KMS-11 (cell line): ENCODE data around the gene SLC30A1.

ENCODE experiments used
- H2AFZ ChIP-seq: fragments of 200-600 bp; sonication (generic); 2 replicates; pipeline ENCODE4 v1.6.1; 2016; ENCODE audit warnings: antibody characterized with exemption, mixed run types, low read depth
- H3K27ac ChIP-seq: fragments of 200-600 bp; sonication (generic); 2 replicates; pipeline ENCODE4 v1.6.1; 2016; ENCODE audit warnings: mild to moderate bottlenecking, mixed run types
- H3K27me3 ChIP-seq: fragments of 200-600 bp; sonication (generic); 2 replicates; pipeline ENCODE4 v1.6.1; 2017; ENCODE audit warnings: mild to moderate bottlenecking, low read depth, mixed run types, moderate library complexity; ENCODE audit not compliant: insufficient read depth
- H3K36me3 ChIP-seq: fragments of 200-600 bp; sonication (generic); 2 replicates; pipeline ENCODE4 v1.6.1; 2017; ENCODE audit warnings: mild to moderate bottlenecking, mixed run types; ENCODE audit not compliant: insufficient read depth
- H3K4me1 ChIP-seq: fragments of 200-600 bp; sonication (generic); 2 replicates; pipeline ENCODE4 v1.6.1; 2016; ENCODE audit warnings: mild to moderate bottlenecking, low read depth, mixed run types; ENCODE audit not compliant: poor library complexity, severe bottlenecking
- H3K4me2 ChIP-seq: fragments of 200-600 bp; sonication (generic); 2 replicates; pipeline ENCODE4 v1.7.0; 2016; ENCODE audit warnings: mild to moderate bottlenecking, mixed run types
- H3K4me3 ChIP-seq: fragments of 200-600 bp; sonication (generic); IDR thresholded peaks from 2 replicates; pipeline ENCODE4 v1.6.1; 2017; ENCODE audit warnings: low read depth, low read length, mixed read lengths; ENCODE audit not compliant: insufficient read depth
- H3K79me2 ChIP-seq: fragments of 200-600 bp; sonication (generic); 2 replicates; pipeline ENCODE4 v1.6.1; 2016; ENCODE audit warnings: low read depth, mixed run types; ENCODE audit not compliant: insufficient read depth
- H3K9ac ChIP-seq: fragments of 200-600 bp; sonication (generic); 2 replicates; pipeline ENCODE4 v1.6.1; 2016; ENCODE audit warnings: mild to moderate bottlenecking, mixed run types
- H4K20me1 ChIP-seq: fragments of 200-600 bp; sonication (generic); 2 replicates; pipeline ENCODE4 v1.6.1; 2016; ENCODE audit warnings: mild to moderate bottlenecking, mixed run types; ENCODE audit not compliant: insufficient read depth
- TF ChIP-seq, protein P1 (sequence below): fragments of 200-600 bp; sonication (generic); conservative IDR thresholded peaks from 2 replicates; pipeline ENCODE4 v1.6.1; 2017; ENCODE audit warnings: low read depth, mild to moderate bottlenecking, antibody characterized with exemption, low read length, moderate library complexity, mixed read lengths

Gene SLC30A1

DNA sequence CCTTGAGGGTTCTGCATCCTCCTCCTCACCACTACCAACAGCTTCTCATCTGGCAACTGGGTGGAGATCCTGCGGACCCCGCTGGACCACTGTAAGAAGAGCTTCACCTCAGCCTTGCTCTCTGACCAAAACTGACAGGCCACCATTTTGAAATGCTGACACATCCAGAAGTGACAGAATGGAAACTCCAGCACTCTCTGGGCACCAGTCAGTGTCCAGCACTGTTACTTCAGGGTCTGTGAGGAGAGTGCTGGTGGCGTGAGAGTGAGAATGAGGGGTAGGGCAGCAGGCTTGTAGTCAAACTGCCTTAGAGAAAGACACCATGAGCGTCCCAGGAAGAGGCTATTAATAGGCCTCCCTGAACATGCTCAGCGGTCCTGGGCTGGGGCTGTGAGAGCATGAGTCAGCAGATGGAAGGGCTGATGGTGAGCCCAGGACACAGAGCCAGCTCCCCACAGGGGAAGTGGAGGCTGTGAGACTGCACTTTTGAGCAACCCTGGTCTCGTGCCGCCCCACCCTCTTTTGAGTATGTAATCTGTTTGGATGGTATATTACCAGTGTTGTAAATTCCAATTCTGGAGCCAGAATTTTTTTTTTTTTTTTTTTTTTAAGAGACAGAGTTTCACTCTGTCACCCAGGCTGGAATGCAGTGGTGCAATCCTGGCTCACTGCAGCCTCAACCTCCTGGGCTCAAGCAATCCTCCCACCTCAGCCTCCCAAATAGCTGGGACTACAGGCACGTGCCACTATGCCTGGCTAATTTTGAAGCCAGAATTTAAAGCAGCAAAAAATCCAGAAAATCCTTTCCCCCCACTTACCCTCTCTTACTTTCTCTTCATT is 34.4 kb upstream of the SLC30A1 start:
- no peak overlapping the region for H3K27ac ChIP-seq

DNA sequence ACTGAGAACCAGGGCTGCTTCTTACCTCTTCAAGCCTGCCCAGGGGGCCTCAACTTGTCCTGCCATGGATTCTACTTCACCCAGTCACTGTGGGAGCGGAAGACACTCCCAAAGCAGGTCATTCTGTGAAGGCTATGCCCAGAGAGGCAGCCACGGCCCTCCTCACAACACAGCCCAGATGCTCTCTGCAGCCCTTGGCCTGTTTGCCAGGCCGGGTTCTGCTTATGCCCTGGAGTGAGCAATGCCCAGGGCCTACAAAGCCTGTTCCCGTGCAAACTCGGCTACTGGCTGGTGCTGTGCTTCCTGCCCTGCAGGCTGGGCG is 33.8 kb upstream of the SLC30A1 start:
- no peaks in the 10 kb centered on the region for H4K20me1 ChIP-seq
- H3K27ac ChIP-seq = no peak overlapping the region
- no peaks in the 10 kb centered on the region for H3K79me2 ChIP-seq
- no peak overlapping the region for H3K9ac ChIP-seq
- TF ChIP-seq, protein P1, sequence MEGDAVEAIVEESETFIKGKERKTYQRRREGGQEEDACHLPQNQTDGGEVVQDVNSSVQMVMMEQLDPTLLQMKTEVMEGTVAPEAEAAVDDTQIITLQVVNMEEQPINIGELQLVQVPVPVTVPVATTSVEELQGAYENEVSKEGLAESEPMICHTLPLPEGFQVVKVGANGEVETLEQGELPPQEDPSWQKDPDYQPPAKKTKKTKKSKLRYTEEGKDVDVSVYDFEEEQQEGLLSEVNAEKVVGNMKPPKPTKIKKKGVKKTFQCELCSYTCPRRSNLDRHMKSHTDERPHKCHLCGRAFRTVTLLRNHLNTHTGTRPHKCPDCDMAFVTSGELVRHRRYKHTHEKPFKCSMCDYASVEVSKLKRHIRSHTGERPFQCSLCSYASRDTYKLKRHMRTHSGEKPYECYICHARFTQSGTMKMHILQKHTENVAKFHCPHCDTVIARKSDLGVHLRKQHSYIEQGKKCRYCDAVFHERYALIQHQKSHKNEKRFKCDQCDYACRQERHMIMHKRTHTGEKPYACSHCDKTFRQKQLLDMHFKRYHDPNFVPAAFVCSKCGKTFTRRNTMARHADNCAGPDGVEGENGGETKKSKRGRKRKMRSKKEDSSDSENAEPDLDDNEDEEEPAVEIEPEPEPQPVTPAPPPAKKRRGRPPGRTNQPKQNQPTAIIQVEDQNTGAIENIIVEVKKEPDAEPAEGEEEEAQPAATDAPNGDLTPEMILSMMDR = no peak
- H3K4me2 ChIP-seq = no peak overlapping the region
- H3K4me1 ChIP-seq = peaks cover 11% of the 10 kb centered on the region
- H2AFZ ChIP-seq = no peak overlapping the region
- no peak overlapping the region for H3K4me3 ChIP-seq
- H3K36me3 ChIP-seq = no peaks in the 10 kb centered on the region
- H3K27me3 ChIP-seq = no peaks in the 10 kb centered on the region

More for the DNA sequence above, 34.4 kb upstream of the SLC30A1 start:
- TF ChIP-seq, protein P1 = no peak
- no peaks in the 10 kb centered on the region for H4K20me1 ChIP-seq
- H2AFZ ChIP-seq = 0 out of 2 replicates have a peak overlapping the region, but pooled peaks have one; percentile 8
- H3K27me3 ChIP-seq = no peaks in the 10 kb centered on the region
- H3K4me3 ChIP-seq = no peak overlapping the region
- H3K4me2 ChIP-seq = no peak overlapping the region
- H3K9ac ChIP-seq = no peak overlapping the region
- no peaks in the 10 kb centered on the region for H3K36me3 ChIP-seq
- peaks cover 11% of the 10 kb centered on the region for H3K4me1 ChIP-seq
- H3K79me2 ChIP-seq = no peaks in the 10 kb centered on the region

- H3K79me2 ChIP-seq = no peaks in the 10 kb centered on the region
- H2AFZ ChIP-seq = no peak overlapping the region
- no peaks in the 10 kb centered on the region for H3K36me3 ChIP-seq
- TF ChIP-seq, protein P1 = no peak
- H3K4me3 ChIP-seq = no peak overlapping the region
- no peak overlapping the region for H3K9ac ChIP-seq
- peaks cover 11% of the 10 kb centered on the region for H3K4me1 ChIP-seq
- no peak overlapping the region for H3K4me2 ChIP-seq
- H3K27ac ChIP-seq = no peak overlapping the region
- no peaks in the 10 kb centered on the region for H4K20me1 ChIP-seq
- no peaks in the 10 kb centered on the region for H3K27me3 ChIP-seq
These were observed 32.9 kb upstream of the SLC30A1 start for GRCh38 chr1:211611818-211612217.

DNA sequence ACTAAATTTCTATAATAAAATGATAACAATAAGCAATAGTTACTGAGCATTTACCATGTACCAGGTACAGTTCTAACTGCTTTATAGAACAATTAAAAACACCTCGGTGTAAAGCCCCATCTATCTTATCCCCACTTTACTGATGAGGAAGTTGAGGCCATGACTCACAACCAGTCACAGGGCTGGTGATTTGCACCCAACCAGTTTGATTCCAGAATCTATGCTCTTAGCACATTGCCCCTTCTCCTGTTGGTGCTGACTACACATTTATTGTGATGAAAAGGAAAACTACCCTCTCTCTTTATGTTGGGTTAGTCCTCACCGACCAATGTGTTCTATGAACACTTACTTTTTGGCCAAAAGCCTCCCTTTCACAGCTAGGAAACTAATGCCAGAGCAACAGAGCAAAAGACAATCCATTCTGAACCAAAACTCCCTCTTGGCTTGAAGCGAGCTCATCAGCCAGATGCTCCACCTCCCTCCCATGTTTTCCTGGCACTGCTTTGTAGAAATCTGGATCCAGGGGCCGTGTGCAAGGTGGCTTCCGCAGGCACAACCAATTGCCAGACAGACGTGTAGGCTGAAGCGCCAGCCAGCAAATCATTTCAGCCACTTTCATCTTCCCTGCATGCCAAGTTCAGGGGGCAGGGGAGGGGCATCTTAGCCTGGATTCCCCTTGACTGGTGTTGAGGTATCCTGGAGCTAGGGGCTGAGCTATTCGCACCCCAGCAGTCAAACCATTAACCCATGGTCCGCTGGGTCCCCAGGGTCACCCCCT is 32.0 kb upstream of the SLC30A1 start:
- no peak overlapping the region for H3K4me2 ChIP-seq
- no peak overlapping the region for H3K4me3 ChIP-seq
- no peaks in the 10 kb centered on the region for H4K20me1 ChIP-seq
- H3K4me1 ChIP-seq = peaks cover 11% of the 10 kb centered on the region
- H2AFZ ChIP-seq = no peak overlapping the region
- H3K9ac ChIP-seq = no peak overlapping the region
- H3K79me2 ChIP-seq = no peaks in the 10 kb centered on the region
- no peaks in the 10 kb centered on the region for H3K36me3 ChIP-seq
- H3K27ac ChIP-seq = no peak overlapping the region
- TF ChIP-seq, protein P1 = no peak
- H3K27me3 ChIP-seq = no peaks in the 10 kb centered on the region
